ENCODE measurements around the gene ATF6.
"Not testable (repeated sequence)": the region's sequence is repeated elsewhere in the genome, so short reads cannot be mapped to it uniquely, and the experiment has no call there.

ATF6 gene

GRCh38 chr1:161733526-161733925 is 32.6 kb upstream of the ATF6 start:
- no peak for DNase-seq (ENCODE audit: extremely low read depth in 1 of 2, low read depth in 1 of 2)

GRCh38 chr1:161735837-161736236 is 30.3 kb upstream of the ATF6 start:
- DNase-seq (ENCODE audit: extremely low read depth in 1 of 2, low read depth in 1 of 2), result no peak

GRCh38 chr1:161736335-161736969 is 29.7 kb upstream of the ATF6 start:
- no peak for DNase-seq (ENCODE audit: extremely low read depth in 1 of 2, low read depth in 1 of 2)

GRCh38 chr1:161737625-161738024 is 28.5 kb upstream of the ATF6 start:
- DNase-seq (ENCODE audit: extremely low read depth in 1 of 2, low read depth in 1 of 2), result no peak

- peak in 1 of 2 donors; percentile 37 for DNase-seq (ENCODE audit: extremely low read depth in 1 of 2, low read depth in 1 of 2)
These were observed 27.4 kb upstream of the ATF6 start for GRCh38 chr1:161738627-161739287.

GRCh38 chr1:161739865-161740566 is 26.1 kb upstream of the ATF6 start:
- no peak for DNase-seq (ENCODE audit: extremely low read depth in 1 of 2, low read depth in 1 of 2)

- no peak for DNase-seq (ENCODE audit: extremely low read depth in 1 of 2, low read depth in 1 of 2)
These were observed 25.2 kb upstream of the ATF6 start for GRCh38 chr1:161740921-161741320.

GRCh38 chr1:161743231-161743630 is 22.9 kb upstream of the ATF6 start:
- DNase-seq (ENCODE audit: extremely low read depth in 1 of 2, low read depth in 1 of 2), result no peak

- no peak for DNase-seq (ENCODE audit: extremely low read depth in 1 of 2, low read depth in 1 of 2)
These were observed 18.3 kb upstream of the ATF6 start for GRCh38 chr1:161747801-161748200.

GRCh38 chr1:161749509-161750407 is 16.4 kb upstream of the ATF6 start, which contains the start of gene DUSP12:
DUSP12 (plus strand) TSS chr1:161749786; CDS start chr1:161749802, 16 bp downstream.
- peak; percentile 62 to 71 for DNase-seq (ENCODE audit: extremely low read depth in 1 of 2, low read depth in 1 of 2)

- peak in 1 of 2 donors; percentile 17 for DNase-seq (ENCODE audit: extremely low read depth in 1 of 2, low read depth in 1 of 2)
These were observed 2.5 kb upstream of the ATF6 start for GRCh38 chr1:161763522-161764098.

GRCh38 chr1:161768461-161768860 is 2.3 kb downstream of the ATF6 start:
- DNase-seq (ENCODE audit: extremely low read depth in 1 of 2, low read depth in 1 of 2), result no peak

- no peak for DNase-seq (ENCODE audit: extremely low read depth in 1 of 2, low read depth in 1 of 2)
These were observed 3.0 kb downstream of the ATF6 start for GRCh38 chr1:161768986-161769672.

GRCh38 chr1:161769673-161770045 is 3.5 kb downstream of the ATF6 start:
- DNase-seq (ENCODE audit: extremely low read depth in 1 of 2, low read depth in 1 of 2), result not testable (repeated sequence)

- no peak for DNase-seq (ENCODE audit: extremely low read depth in 1 of 2, low read depth in 1 of 2)
These were observed 4.1 kb downstream of the ATF6 start for GRCh38 chr1:161770250-161770649.

- no peak for DNase-seq (ENCODE audit: extremely low read depth in 1 of 2, low read depth in 1 of 2)
These were observed 5.0 kb downstream of the ATF6 start for GRCh38 chr1:161771161-161771560.

- no peak for DNase-seq (ENCODE audit: extremely low read depth in 1 of 2, low read depth in 1 of 2)
These were observed 5.9 kb downstream of the ATF6 start for GRCh38 chr1:161771973-161772372.

- no peak for DNase-seq (ENCODE audit: extremely low read depth in 1 of 2, low read depth in 1 of 2)
These were observed 6.3 kb downstream of the ATF6 start for GRCh38 chr1:161772397-161772796.

GRCh38 chr1:161773791-161774190 is 7.7 kb downstream of the ATF6 start:
- DNase-seq (ENCODE audit: extremely low read depth in 1 of 2, low read depth in 1 of 2), result no peak

GRCh38 chr1:161777261-161777660 is 11.1 kb downstream of the ATF6 start:
- no peak for DNase-seq (ENCODE audit: extremely low read depth in 1 of 2, low read depth in 1 of 2)
